Neural progenitor cell (in vitro differentiated cells): Measurements from ENCODE around the gene ADCY5. TPM values are rescaled to one million over a fixed set of nuclear protein-coding genes. Genes with fewer than 3 reads are reported as not detected.

Source experiments
- DNase-seq: peaks from one replicate; pipeline ENCODE4 v3.0.0-alpha.2; 2016; ENCODE audit warnings: low spot score
- H2AFZ ChIP-seq: fragments of 200-600 bp; sonication (generic); replicated peaks from 2 replicates; pipeline ENCODE4 v1.6.1; 2016; ENCODE audit warnings: antibody characterized with exemption
- H3F3A ChIP-seq: fragments of 200-600 bp; sonication (generic); 2 replicates; pipeline ENCODE4 v1.6.1; 2016; ENCODE audit warnings: antibody characterized with exemption, low read depth
- H3K27ac ChIP-seq: fragments of 200-600 bp; sonication (generic); 2 replicates; pipeline ENCODE4 v1.5.1; 2016; ENCODE audit warnings: mild to moderate bottlenecking
- H3K27me3 ChIP-seq: fragments of 200-600 bp; sonication (generic); 2 replicates; pipeline ENCODE4 v1.6.1; 2016; ENCODE audit warnings: mild to moderate bottlenecking, moderate library complexity
- H3K36me3 ChIP-seq: fragments of 200-600 bp; sonication (generic); 2 replicates; pipeline ENCODE4 v1.5.1; 2016
- H3K4me1 ChIP-seq: fragments of 200-600 bp; sonication (generic); 2 replicates; pipeline ENCODE4 v1.6.1; 2016; ENCODE audit warnings: mixed run types
- H3K4me2 ChIP-seq: fragments of 200-600 bp; sonication (generic); 2 replicates; pipeline ENCODE4 v1.6.1; 2016
- H3K4me3 ChIP-seq: fragments of 200-600 bp; sonication (generic); 2 replicates; pipeline ENCODE4 v1.5.1; 2016
- H3K79me2 ChIP-seq: fragments of 200-600 bp; sonication (generic); 2 replicates; pipeline ENCODE4 v1.6.1; 2016; ENCODE audit warnings: low read depth
- H3K9ac ChIP-seq: fragments of 200-600 bp; sonication (generic); 2 replicates; pipeline ENCODE4 v1.6.1; 2016
- H3K9me3 ChIP-seq: fragments of 200-600 bp; sonication (generic); 2 replicates; pipeline ENCODE4 v1.5.1; 2016; ENCODE audit warnings: low read depth
- H4K20me1 ChIP-seq: fragments of 200-600 bp; sonication (generic); 2 replicates; pipeline ENCODE4 v1.6.1; 2016; ENCODE audit warnings: low read depth
- H3K27ac Mint-ChIP-seq: 3 replicates; pipeline ENCODE4 v1.8.0; 2021; ENCODE audit warnings: mixed read lengths
- H3K27me3 Mint-ChIP-seq: 2 replicates; pipeline ENCODE4 v1.8.0; 2022; ENCODE audit warnings: low read depth, mild to moderate bottlenecking, inconsistent platforms, moderate library complexity, mixed read lengths; ENCODE audit not compliant: insufficient read depth
- H3K36me3 Mint-ChIP-seq: 3 replicates; pipeline ENCODE4 v1.8.0; 2021; ENCODE audit warnings: mixed read lengths
- H3K4me1 Mint-ChIP-seq: 3 replicates; pipeline ENCODE4 v1.8.0; 2021; ENCODE audit warnings: mixed read lengths
- H3K4me3 Mint-ChIP-seq: 3 replicates; pipeline ENCODE4 v1.8.0; 2021; ENCODE audit warnings: mild to moderate bottlenecking, moderate library complexity, mixed read lengths
- H3K9me3 Mint-ChIP-seq: 3 replicates; pipeline ENCODE4 v1.8.0; 2020; ENCODE audit warnings: mixed read lengths
- CTCF ChIP-seq: fragments of 200-600 bp; sonication (generic); IDR thresholded peaks from 2 replicates; pipeline ENCODE4 v1.5.1; 2017; ENCODE audit warnings: antibody characterized with exemption, mild to moderate bottlenecking
- EZH2 ChIP-seq: fragments of 200-600 bp; sonication (generic); IDR thresholded peaks from 2 replicates; pipeline ENCODE4 v1.6.1; 2017; ENCODE audit warnings: antibody characterized with exemption, mild to moderate bottlenecking, moderate library complexity
- EZH2phosphoT487 ChIP-seq: fragments of 200-600 bp; sonication (generic); IDR thresholded peaks from 2 replicates; pipeline ENCODE4 v1.6.1; 2017; ENCODE audit warnings: antibody characterized with exemption
- total RNA-seq: library from RNA; depleted of rRNA; stranded (reverse); fragments of >200 nt; gene quantifications from 2 replicates; pipeline ENCODE4 v1.2.3, GENCODE V29; 2015; ENCODE audit warnings: low replicate concordance

Gene ADCY5
- total RNA-seq, 1 donor from 2014 or later = 1.6 TPM

- H2AFZ ChIP-seq = no peak overlapping the region
- Mint-ChIP-seq H3K9me3 (peaks cover 7% of the 10 kb centered on the region), H3K36me3 (no peaks in the 10 kb centered on the region), H3K27ac (no peak overlapping the region), H3K4me1 (peaks cover 22% of the 10 kb centered on the region), H3K27me3 (peaks cover 9% of the 10 kb centered on the region), H3K4me3 (no peak overlapping the region)
- H3K36me3 ChIP-seq = no peaks in the 10 kb centered on the region
- H3K4me3 ChIP-seq = no peak overlapping the region
- DNase-seq = no peak
- H3K27ac ChIP-seq = no peak overlapping the region
- no peaks in the 10 kb centered on the region for H3K79me2 ChIP-seq
- no peak overlapping the region for H3K9ac ChIP-seq
- H3K4me1 ChIP-seq = peaks cover 6% of the 10 kb centered on the region
- TF ChIP-seq EZH2 = no peak
- TF ChIP-seq CTCF = no peak
- TF ChIP-seq EZH2phosphoT487 = no peak
- no peaks in the 10 kb centered on the region for H4K20me1 ChIP-seq
- H3F3A ChIP-seq = no peaks in the 10 kb centered on the region
- no peaks in the 10 kb centered on the region for H3K9me3 ChIP-seq
- no peaks in the 10 kb centered on the region for H3K27me3 ChIP-seq
- H3K4me2 ChIP-seq = no peak overlapping the region
Measured at GRCh38 chr3:123353850-123354233, 95.0 kb downstream of the ADCY5 start.

GRCh38 chr3:123353227-123353849, 95.6 kb downstream of the ADCY5 start:
- no peaks in the 10 kb centered on the region for H3K36me3 Mint-ChIP-seq
- peaks cover 24% of the 10 kb centered on the region for H3K4me1 Mint-ChIP-seq
- Histone ChIP-seq H3K9me3 (no peaks in the 10 kb centered on the region), H3K27ac (no peak overlapping the region), H3K4me2 (no peak overlapping the region), H3F3A (no peaks in the 10 kb centered on the region), H3K4me3 (no peak overlapping the region), H3K36me3 (no peaks in the 10 kb centered on the region), H3K4me1 (peaks cover 6% of the 10 kb centered on the region), H2AFZ (no peak overlapping the region), H3K27me3 (no peaks in the 10 kb centered on the region), H3K9ac (no peak overlapping the region), H4K20me1 (no peaks in the 10 kb centered on the region), H3K79me2 (no peaks in the 10 kb centered on the region)
- TF ChIP-seq EZH2phosphoT487 = no peak
- no peak for TF ChIP-seq EZH2
- no peak for TF ChIP-seq CTCF
- peaks cover 9% of the 10 kb centered on the region for H3K27me3 Mint-ChIP-seq
- peaks cover 7% of the 10 kb centered on the region for H3K9me3 Mint-ChIP-seq
- no peak for DNase-seq
- no peak overlapping the region for H3K4me3 Mint-ChIP-seq
- no peak overlapping the region for H3K27ac Mint-ChIP-seq

- TF ChIP-seq EZH2phosphoT487 = no peak
- no peak for TF ChIP-seq CTCF
- TF ChIP-seq EZH2 = no peak
- no peaks in the 10 kb centered on the region for H3K36me3 Mint-ChIP-seq
- H3K9ac ChIP-seq = no peak overlapping the region
Measured at GRCh38 chr3:123352134-123352554, 96.7 kb downstream of the ADCY5 start.

More at GRCh38 chr3:123352134-123352554, 96.7 kb downstream of the ADCY5 start:
- Mint-ChIP-seq H3K4me1 (peaks cover 20% of the 10 kb centered on the region), H3K4me3 (no peak overlapping the region), H3K27me3 (peaks cover 4% of the 10 kb centered on the region), H3K9me3 (peaks cover 7% of the 10 kb centered on the region), H3K27ac (no peak overlapping the region)
- DNase-seq = no peak
- Histone ChIP-seq H3K9me3 (no peaks in the 10 kb centered on the region), H3K4me1 (peaks cover 4% of the 10 kb centered on the region), H3F3A (no peaks in the 10 kb centered on the region), H3K4me2 (no peak overlapping the region), H4K20me1 (no peaks in the 10 kb centered on the region), H3K27me3 (no peaks in the 10 kb centered on the region), H2AFZ (no peak overlapping the region), H3K79me2 (no peaks in the 10 kb centered on the region), H3K27ac (no peak overlapping the region), H3K4me3 (no peak overlapping the region), H3K36me3 (no peaks in the 10 kb centered on the region)
